PC-3 (cell line): ENCODE data around the gene CACNA1C.

Source experiments
- CTCF ChIP-seq: fragments of 300-600 bp; sonication (generic); conservative IDR thresholded peaks from 2 replicates; pipeline ENCODE4 v1.5.1; 2017; ENCODE audit warnings: antibody characterized with exemption, low read depth, mild to moderate bottlenecking, low read length
- EZH2 ChIP-seq: fragments of 300-600 bp; sonication (generic); IDR thresholded peaks from one replicate; pipeline ENCODE4 v1.6.1; 2017; ENCODE audit warnings: antibody characterized with exemption, mild to moderate bottlenecking, low read length; ENCODE audit not compliant: unreplicated experiment

- no peak for TF ChIP-seq CTCF
- TF ChIP-seq EZH2 = no peak
Measured at GRCh38 chr12:2550561-2551411, 498.0 kb downstream of the CACNA1C start.
